GM23248 (cell line): ENCODE results near the gene PID1.

Experiments used
- EZH2 ChIP-seq: fragments of 200-600 bp; sonication (generic); IDR thresholded peaks from 2 replicates; pipeline ENCODE4 v1.6.1; 2018; ENCODE audit warnings: antibody characterized with exemption, mild to moderate bottlenecking; ENCODE audit not compliant: insufficient read depth, poor library complexity, severe bottlenecking
- EZH2phosphoT487 ChIP-seq: fragments of 200-600 bp; sonication (generic); IDR thresholded peaks from 2 replicates; pipeline ENCODE4 v1.6.1; 2018; ENCODE audit warnings: antibody characterized with exemption, moderate library complexity, mild to moderate bottlenecking, low read depth; ENCODE audit not compliant: insufficient read depth

GRCh38 chr2:229297247-229297646 lies 26.2 kb upstream of the PID1 start:
- no peak for TF ChIP-seq EZH2phosphoT487
- no peak for TF ChIP-seq EZH2
